GM21447 (cell line): Measurements from ENCODE around the gene ACAD11.
"Not testable (repeated sequence)": the region's sequence is repeated elsewhere in the genome, so short reads cannot be mapped to it uniquely, and the experiment has no call there.

ENCODE experiments used
- ATAC-seq: cut with Tn5 transposase; IDR thresholded peaks from one replicate; pipeline ENCODE4 v1.9.1; 2021; ENCODE audit not compliant: unreplicated experiment

The ACAD11 gene

DNA sequence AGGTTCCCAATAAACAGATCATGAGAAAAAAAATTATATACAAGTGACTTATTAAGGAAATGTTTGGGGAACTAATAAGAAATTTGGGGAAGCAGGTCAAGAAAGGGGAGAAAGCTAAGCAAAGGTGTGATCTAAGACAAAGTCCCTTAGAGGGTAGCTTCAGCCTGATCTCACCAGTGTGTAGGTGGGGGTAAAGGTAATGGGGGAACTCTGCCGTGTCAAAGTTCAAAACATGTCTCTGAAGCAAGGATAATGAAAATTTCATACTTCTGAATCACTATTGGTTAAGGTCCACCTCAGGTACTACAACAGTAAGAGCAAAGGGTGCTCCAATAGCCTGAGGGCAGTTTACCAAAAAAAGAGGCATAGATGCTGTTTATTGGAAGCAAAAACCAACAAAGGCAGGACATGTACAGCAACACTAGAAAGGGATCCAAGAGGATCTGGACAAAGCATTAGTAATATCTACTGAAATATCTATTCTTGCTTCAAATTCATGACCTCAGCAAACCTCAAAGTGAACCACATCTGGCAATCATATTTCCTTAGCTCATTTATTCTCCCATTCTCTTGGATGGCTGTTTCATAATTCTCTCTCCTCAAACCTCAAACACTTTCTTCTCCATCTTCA is 6.9 kb downstream of the ACAD11 start:
- no peak for ATAC-seq

DNA sequence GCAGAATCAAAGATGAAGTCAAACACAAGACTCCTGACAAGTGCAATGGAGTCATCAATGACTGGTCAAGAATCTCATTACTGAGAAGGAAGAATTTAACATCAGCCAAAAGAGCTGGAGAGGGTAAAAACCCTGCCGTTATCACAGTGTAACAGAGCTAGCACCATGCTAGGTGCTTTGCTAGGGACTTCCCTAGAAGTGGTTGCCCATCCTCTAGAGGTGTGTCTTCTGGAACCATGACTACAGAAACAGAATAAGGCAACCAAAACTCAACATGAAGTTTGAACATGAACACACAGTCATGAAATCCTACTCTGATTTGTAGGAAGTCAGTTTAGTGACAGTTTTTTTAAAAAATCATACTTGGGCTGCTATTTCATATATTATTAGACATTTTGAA is 9.5 kb downstream of the ACAD11 start:
- no peak for ATAC-seq

DNA sequence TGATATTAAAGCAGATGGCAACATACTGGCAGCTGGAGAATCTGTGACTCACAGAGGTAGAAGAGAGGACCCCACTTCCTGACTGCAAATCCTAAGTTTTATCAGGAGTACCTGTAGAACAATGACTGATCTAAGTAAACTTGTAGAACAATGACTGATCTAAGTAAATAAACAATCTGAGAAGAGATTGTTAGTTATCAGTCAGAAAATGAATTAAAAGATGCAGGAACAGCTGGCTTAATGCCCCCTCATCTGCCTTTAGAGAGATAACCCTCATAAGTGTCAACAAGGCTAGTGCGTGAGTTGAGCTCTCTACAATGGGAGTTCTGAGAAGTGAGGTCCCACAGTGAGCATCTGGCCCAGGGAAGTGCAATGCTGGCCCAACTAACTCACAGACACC is 14.6 kb downstream of the ACAD11 start:
- no peak for ATAC-seq

DNA sequence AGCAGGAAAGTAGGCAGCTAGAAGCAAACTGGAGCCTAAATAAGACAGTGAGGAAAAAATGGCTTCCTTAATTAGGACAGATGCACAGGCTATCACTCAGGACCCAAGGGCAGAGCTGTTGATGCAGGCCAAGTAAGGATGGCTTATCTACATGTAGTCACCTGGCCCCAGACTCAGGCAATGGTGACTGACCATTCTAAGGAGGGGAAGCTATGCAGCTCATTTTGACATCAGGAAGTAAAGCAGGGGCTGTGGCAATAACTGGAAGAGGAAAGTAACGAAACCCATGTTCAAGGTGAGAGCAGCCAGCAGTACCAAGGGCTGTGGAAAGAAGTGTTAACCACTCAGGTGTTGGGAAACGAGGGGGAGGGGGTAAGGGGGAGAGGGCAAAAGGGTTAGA is 16.2 kb downstream of the ACAD11 start:
- ATAC-seq: no peak

- no peak for ATAC-seq
Observed at GRCh38 chr3:132642539-132642847, 17.1 kb downstream of the ACAD11 start.

- ATAC-seq: no peak
Observed at GRCh38 chr3:132641837-132642538, 17.6 kb downstream of the ACAD11 start.

- not testable (repeated sequence) for ATAC-seq
Observed at GRCh38 chr3:132641427-132641826, 18.2 kb downstream of the ACAD11 start.

- no peak for ATAC-seq
Observed at GRCh38 chr3:132638706-132639105, 20.9 kb downstream of the ACAD11 start.

DNA sequence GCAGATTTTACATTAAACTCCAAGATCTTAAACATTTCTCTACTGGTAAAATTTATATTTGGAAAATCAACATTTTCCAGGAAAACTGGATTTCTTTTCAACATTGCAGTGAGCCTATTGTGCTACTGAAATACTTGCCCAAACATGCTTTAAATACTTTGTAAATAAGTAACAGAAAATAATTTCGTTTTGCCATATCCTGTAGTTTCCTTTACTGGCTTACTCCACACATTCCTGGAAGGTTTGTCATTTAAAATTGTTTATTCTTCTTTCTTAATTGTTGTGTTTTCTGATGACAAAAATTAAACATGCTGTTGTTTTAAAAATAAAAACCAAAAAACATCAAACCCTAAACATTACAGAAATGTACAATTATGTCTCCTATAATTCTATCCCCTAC is 22.0 kb downstream of the ACAD11 start:
- no peak for ATAC-seq

DNA sequence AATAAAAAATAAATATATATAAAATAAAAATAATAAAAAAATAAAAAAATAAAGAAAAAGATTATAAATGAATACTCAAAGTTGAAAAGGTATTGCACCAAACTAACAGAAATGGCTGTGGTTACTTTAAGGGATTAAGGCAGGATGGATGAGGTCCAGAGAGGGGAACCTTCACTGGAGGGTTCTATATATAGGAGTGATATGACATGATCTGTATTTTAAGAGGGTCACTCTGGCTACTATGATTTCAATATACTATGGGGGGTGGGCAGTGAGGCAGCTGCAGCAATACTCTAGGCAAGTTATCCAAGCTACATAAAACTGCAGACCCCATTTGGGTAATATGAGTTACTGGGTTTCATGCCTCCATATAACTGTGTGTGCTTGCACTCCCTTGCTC is 24.6 kb downstream of the ACAD11 start:
- ATAC-seq: no peak

GRCh38 chr3:132630612-132631011 is 29.0 kb downstream of the ACAD11 start:
- ATAC-seq: no peak

- no peak for ATAC-seq
Observed at GRCh38 chr3:132629928-132630327, 29.7 kb downstream of the ACAD11 start.

GRCh38 chr3:132628157-132628556 is 31.5 kb downstream of the ACAD11 start:
- no peak for ATAC-seq

DNA sequence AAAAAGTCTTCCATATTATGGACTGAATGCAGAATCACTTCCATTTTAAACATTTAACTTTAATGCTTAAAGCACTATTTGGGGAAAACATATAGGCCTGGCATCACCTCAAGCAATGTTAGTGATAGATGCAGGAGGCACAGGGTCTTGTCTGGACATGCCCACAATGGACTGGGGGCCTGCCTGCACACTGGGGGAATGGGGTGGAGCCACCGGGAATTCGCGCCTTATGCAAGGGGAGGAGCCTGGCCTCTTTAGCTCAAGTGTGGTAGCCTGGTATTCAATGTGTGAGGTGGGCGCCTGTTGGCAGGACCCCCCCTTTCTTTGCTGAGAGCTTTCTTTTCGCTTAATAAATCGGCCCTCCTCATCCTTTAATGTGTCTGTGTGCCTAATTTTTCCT is 32.7 kb downstream of the ACAD11 start:
- ATAC-seq: no peak

DNA sequence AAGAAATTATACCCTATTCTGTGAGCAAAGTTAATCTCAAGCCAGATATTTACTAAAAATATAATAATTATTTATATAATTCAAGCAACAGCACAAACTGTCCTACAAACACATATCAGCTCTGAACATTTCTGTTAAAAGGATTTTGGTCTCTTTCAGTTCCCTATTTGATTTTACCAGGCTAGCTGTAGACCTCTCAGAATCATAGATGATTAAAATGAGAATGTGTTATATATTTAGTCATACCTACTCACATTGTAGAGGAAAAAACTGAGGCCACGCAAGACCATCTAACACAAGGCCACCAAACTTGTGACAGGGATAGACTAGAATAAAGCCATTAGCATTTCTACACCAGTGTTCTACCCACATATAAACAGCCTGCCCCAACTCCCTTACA is 34.0 kb downstream of the ACAD11 start:
- peak; percentile 88 for ATAC-seq

GRCh38 chr3:132624790-132625189 is 34.8 kb downstream of the ACAD11 start:
- no peak for ATAC-seq

- no peak for ATAC-seq
Observed at GRCh38 chr3:132623646-132624045, 36.0 kb downstream of the ACAD11 start.

DNA sequence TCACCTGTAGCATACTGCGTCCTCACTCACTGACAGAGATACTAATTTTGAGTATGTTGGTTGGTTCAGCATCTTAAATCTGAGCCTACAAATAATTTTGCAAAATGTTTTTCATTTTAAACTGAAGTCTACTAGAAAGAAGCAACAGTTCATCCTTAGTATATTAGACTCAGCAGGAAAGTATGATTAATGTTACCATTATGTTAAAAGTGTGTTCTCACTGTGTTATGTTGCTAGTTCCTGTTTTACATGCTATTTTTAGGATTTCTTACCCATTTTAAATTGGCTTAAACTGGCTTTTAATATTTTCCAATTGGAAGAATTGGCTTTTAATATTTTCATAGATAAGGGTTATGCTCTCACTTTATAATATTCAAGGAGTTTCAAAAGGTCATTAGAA is 36.8 kb downstream of the ACAD11 start:
- no peak for ATAC-seq

DNA sequence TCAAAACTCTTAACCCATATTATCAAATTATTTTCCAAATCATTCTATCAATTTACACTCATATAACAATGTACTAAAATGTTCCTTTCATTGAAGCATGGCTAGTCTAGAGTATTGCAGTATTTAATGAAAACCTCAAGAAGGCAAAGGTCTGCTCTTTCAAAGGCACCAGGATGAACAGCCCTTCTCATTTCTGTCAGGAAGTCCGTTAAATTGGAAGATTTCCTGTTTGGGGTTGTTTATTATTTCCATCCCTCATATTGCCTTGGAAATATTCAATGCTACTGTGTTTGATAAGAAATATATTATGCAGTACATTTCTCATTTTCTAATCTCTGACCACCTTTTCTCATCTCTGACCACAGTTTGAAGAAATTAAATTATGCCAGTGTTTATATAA is 37.5 kb downstream of the ACAD11 start:
- no peak for ATAC-seq

DNA sequence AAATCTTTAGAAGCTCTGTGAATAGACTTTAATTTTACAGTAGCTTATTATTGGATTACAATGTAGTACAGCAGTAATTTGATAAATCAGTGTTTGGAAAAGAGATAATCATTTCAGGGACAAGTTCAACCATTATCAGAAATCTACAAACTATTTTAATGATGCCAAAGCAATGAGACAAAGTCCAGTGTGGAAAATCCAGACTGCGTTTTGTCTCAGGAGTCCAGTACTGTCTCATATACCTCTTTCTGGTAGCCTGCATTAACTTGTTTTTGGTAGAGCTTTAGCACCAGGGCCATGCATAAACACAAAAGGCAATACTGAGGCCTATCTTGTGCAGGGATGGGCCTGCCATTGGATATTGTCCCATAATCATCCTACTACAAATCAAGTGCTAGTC is 42.8 kb downstream of the ACAD11 start:
- ATAC-seq: no peak

DNA sequence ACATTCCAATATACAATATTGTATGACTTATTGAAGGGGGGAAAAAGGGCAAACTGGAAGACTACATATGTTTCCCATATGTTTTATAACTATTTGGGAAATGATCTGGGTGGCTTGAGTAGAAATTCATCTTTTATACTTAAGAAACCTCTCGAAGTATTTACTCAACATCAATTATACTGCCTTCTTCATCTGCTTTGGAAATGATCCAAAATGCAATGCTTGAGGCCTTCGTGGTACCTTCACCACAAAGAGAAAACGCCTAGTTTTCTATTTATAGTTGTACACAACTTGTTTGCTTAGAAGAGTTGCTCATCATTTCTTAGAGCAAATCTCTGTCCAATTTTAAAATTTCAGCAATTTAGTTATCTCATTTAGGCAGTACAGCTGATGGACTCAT is 43.7 kb downstream of the ACAD11 start:
- ATAC-seq: no peak

GRCh38 chr3:132615301-132615700 is 44.3 kb downstream of the ACAD11 start:
- not testable (repeated sequence) for ATAC-seq

- not testable (repeated sequence) for ATAC-seq
Observed at GRCh38 chr3:132606620-132607019, 53.0 kb downstream of the ACAD11 start.
